Endothelial cell of hepatic sinusoid (primary cell): ENCODE results near the gene NMNAT2.
"Not testable (repeated sequence)": the region's sequence is repeated elsewhere in the genome, so short reads cannot be mapped to it uniquely, and the experiment has no call there.

Source experiments
- in situ Hi-C: cut with HindIII; loops from 2 replicates; pipeline ENCODE4 v1.10.0; 2017; ENCODE audit warnings: low sequenced_read_pairs

NMNAT2 gene

GRCh38 chr1:183291216-183291762 is 126.9 kb downstream of the NMNAT2 start:
- in situ Hi-C loops = no loop called here

- in situ Hi-C loops = no loop called here
These were observed 127.6 kb downstream of the NMNAT2 start for GRCh38 chr1:183290628-183291027.

- in situ Hi-C loops = no loop called here
These were observed 129.1 kb downstream of the NMNAT2 start for GRCh38 chr1:183289051-183289496.

GRCh38 chr1:183288583-183288982 is 129.6 kb downstream of the NMNAT2 start:
- in situ Hi-C loops = no loop called here

- in situ Hi-C loops = no loop called here
These were observed 130.9 kb downstream of the NMNAT2 start for GRCh38 chr1:183287191-183287675.

- in situ Hi-C loops = no loop called here
These were observed 132.4 kb downstream of the NMNAT2 start for GRCh38 chr1:183285746-183286145.

GRCh38 chr1:183285256-183285655 is 132.9 kb downstream of the NMNAT2 start:
- in situ Hi-C loops = no loop called here

- in situ Hi-C loops = no loop called here
These were observed 134.1 kb downstream of the NMNAT2 start for GRCh38 chr1:183284086-183284485.

- in situ Hi-C loops = no loop called here
These were observed 134.9 kb downstream of the NMNAT2 start for GRCh38 chr1:183283286-183283685.

- in situ Hi-C loops = no loop called here
These were observed 135.9 kb downstream of the NMNAT2 start for GRCh38 chr1:183282101-183282855.

- in situ Hi-C loops = no loop called here
These were observed 136.6 kb downstream of the NMNAT2 start for GRCh38 chr1:183281553-183282091.

GRCh38 chr1:183281039-183281438 is 137.1 kb downstream of the NMNAT2 start:
- in situ Hi-C loops = no loop called here

- in situ Hi-C loops = no loop called here
These were observed 138.3 kb downstream of the NMNAT2 start for GRCh38 chr1:183279835-183280234.

- in situ Hi-C loops = no loop called here
These were observed 139.2 kb downstream of the NMNAT2 start for GRCh38 chr1:183278739-183279591.

- in situ Hi-C loops = no loop called here
These were observed 140.1 kb downstream of the NMNAT2 start for GRCh38 chr1:183277821-183278738.

- in situ Hi-C loops = no loop called here
These were observed 141.6 kb downstream of the NMNAT2 start for GRCh38 chr1:183276386-183277080.

GRCh38 chr1:183275322-183275721 is 142.9 kb downstream of the NMNAT2 start:
- in situ Hi-C loops = no loop called here

GRCh38 chr1:183274836-183275235 is 143.3 kb downstream of the NMNAT2 start:
- in situ Hi-C loops = no loop called here

- in situ Hi-C loops = not testable (repeated sequence)
These were observed 144.2 kb downstream of the NMNAT2 start for GRCh38 chr1:183273984-183274383.

GRCh38 chr1:183273300-183273699 is 144.9 kb downstream of the NMNAT2 start:
- in situ Hi-C loops = no loop called here
